Germinal center (tissue), 1 donor: ENCODE measurements around the gene THUMPD2.
"Not testable (repeated sequence)": the region's sequence is repeated elsewhere in the genome, so short reads cannot be mapped to it uniquely, and the experiment has no call there.

ENCODE experiments used
- DNase-seq: peaks from one replicate; pipeline ENCODE4 v3.0.0; 2012; ENCODE audit warnings: mixed read lengths, low spot score

Gene THUMPD2, protein sequence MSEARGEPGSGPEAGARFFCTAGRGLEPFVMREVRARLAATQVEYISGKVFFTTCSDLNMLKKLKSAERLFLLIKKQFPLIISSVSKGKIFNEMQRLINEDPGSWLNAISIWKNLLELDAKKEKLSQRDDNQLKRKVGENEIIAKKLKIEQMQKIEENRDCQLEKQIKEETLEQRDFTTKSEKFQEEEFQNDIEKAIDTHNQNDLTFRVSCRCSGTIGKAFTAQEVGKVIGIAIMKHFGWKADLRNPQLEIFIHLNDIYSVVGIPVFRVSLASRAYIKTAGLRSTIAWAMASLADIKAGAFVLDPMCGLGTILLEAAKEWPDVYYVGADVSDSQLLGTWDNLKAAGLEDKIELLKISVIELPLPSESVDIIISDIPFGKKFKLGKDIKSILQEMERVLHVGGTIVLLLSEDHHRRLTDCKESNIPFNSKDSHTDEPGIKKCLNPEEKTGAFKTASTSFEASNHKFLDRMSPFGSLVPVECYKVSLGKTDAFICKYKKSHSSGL

GRCh38 chr2:39778775-39779340, at the start of gene THUMPD2:
Gene THUMPD2, minus strand, starts transcription at chr2:39779258. Its CDS starts 19 bp downstream, at chr2:39779239.
- peak; percentile 78 for DNase-seq

DNA sequence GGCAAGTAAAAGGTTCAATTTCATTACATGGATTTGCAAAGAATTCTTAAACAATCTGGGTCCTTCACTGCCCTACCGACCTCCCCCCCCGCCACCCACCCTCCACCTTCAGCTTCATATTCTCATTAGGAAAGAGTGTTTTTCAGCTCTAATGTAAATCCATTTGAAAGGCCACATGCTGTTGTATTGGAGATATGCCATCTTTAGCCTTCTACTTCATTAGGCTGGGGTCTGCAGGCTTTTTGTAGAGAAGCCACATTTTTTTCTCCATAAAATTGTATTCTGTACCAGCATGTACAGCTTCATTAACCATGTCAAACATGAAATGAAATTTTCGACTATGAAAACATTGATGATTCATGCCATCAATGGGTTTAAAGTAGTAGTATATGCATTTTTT, 42.8 kb upstream of the THUMPD2 start:
- DNase-seq, result no peak

DNA sequence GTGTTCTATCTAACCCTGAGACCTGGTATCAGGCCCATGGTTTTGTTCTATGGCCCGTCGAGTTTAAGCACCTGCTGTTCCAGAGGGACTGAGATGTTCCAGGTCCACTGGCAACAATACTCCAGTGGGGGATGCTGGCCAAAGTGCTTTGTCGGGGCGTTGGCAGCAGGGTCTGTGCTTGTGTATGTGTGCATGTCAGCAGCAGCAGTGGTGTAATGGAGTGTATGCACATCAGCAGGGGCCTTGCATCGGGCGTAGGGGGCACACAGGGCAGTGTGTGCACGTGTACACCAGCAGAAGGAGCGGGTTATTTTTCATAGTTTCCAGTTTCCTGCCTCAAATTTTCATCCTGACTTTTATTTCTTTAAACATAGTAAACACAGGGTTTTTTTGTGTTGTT, 37.8 kb upstream of the THUMPD2 start:
- no peak for DNase-seq

DNA sequence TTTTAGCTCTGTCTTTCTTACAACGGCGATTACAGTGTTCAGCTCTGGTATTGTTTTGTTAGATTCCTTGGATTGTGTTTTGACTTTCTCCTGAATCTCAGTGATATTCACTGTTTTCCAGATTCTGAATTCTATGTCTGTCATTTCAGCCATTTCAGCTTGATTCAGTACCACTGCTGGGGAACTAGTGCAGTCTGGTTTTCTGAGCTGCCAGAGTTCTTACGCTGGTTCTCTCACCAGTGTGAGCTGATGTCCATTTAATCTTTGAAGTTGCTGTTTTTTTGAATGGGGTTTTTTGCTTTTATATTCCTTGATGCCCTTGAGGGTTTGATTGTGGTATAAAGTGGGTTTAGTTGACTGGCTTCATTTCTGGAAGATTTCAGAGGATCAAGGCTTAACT, 37.4 kb upstream of the THUMPD2 start:
- no peak for DNase-seq

GRCh38 chr2:39805936-39806608, 27.0 kb upstream of the THUMPD2 start:
- no peak for DNase-seq

DNA sequence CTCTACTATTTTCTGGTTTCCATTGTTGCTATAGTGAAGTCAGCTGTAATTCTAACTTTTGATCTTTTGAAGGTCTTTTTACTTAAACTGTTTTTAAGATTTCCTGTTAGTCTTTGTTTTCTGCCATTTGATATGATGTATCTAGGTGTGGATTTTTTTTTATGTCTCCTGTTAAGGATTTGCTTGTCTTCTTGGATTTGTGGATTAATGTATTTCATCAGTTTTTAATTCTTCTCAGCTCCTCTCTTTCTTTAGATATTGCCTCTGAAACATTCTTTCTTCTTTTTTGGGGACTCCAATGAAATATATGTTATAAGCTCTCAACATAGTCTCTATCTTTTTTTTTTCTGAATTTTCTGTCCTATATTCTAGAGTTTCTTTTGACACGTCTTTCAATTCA, 24.8 kb upstream of the THUMPD2 start:
- DNase-seq, result no peak

DNA sequence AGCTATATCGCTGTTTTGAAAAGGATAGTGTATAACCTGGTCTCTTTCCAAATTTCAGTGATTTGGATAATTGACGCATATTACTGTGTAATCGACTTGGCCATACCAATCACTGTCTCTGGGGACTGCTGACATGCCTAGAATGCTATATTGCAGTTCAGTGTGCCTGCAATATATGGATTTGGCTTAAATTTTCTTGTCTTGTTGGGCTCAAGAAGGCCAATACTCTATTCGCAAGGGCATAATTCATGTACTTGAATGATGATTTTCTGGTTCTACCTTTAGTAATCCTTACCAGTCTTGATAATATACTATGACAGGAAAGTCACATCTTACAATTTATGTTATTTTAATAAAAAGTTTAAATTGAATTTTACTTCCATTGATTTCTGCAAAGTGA, 21.7 kb upstream of the THUMPD2 start:
- no peak for DNase-seq

DNA sequence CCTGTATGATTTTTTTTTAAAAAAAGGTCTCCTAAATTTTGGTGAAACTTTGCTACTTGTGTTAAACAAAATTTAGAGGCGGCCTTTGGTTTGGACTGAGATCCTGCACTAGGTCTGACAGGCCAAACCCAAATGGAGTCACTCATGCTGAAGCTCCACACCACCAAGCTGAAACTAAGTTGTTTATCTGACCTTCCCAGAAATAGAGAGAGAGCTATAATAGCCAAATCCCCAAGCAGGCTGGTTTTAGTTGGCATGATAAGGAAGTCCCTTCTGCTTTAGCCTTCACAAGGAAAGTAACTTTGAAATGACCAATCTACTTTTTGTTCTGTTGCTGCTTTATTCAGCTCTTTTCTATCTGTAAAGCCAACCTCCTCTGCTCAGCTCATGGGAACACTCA, 17.1 kb upstream of the THUMPD2 start:
- no peak for DNase-seq

DNA sequence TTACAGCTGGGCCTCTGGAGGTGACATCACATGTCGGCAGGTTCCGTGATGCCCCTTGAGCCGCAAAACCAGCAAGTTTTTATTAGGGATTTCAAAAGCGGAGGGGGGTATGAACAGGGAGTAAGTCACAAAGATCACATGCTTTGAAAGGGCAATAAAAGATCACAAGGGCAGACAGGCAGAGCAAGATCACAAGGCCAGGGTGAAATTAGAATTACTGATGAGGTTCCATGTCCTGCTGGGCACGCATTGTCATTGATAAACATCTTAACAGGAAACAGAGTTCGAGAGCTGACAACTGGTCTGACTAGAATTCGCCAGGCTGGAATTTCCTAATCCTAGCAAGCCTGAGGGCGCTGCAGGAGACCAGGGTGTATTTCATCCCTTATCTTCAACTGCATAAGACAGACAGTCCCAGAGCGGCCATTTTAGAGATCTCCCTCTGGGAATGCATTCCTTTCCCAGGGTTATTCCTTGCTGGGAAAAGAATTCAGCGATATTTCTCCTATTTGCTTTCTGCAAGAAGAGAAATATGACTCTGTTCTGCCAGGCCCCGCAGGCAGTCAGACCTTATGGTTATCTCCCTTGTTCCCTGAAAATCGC, 11.3 kb upstream of the THUMPD2 start:
- not testable (repeated sequence) for DNase-seq

GRCh38 chr2:39787950-39788349, 8.9 kb upstream of the THUMPD2 start:
- DNase-seq, result no peak

- no peak for DNase-seq
Observed at GRCh38 chr2:39786761-39787522, 7.9 kb upstream of the THUMPD2 start.

DNA sequence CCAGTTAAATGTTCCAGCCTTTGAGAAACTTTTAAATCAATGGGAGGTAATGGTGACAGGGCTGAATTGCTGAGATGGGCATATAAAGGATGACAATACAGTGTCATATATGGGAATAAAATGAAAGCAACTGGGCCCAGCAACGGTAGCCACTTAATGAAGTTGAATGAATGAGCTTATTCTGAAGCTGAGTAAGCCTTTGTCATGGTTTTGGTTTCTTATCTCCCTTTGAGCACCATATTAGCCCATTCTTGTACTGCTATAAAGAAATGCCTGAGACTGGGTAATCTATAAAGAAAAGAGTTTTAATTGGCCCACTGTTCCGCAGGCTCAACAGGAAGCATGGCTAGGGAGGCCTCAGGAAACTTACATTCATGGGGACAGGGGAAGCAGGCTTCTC, 3.5 kb upstream of the THUMPD2 start:
- DNase-seq, result no peak

DNA sequence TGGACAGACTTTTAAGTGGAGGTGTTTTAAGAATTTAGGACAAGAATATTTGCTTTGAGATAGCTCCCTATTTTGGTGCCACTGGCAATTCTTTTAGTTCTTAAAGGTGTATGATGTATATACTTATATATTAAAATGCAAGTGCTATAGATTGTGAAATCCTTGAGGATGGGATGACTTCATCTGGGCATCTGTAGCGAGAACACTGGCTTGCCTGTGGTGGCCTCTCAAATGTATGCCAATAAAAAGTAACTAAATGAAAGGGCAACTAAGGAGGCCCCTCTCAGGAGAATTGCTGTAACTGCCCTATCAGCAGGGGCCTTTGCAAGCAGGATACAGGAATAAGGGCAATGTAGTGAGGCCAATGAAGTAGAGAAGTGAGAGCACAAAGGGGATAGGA, 2.6 kb upstream of the THUMPD2 start:
- DNase-seq, result no peak

- DNase-seq, result no peak
Observed at GRCh38 chr2:39780825-39781600, 2.0 kb upstream of the THUMPD2 start.

DNA sequence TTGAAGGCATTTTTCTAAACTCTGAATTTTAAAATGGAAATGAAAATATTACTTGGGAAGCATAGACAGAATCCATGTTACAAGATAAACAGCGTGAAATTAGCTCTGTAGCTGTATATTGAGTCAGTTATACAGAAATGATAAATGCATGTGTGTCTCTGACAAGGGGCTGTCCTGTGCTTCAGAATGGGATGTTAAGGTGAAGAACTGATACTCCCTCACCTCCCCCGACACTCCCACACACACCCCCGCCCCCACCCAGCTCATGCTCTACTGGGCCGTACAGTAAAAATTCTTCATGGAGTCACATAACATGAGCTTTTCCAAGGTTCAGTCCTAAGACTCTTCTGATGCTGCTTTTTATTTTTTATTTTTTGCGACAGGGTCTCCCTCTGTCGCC, 869 bp upstream of the THUMPD2 start:
- DNase-seq, result no peak

DNA sequence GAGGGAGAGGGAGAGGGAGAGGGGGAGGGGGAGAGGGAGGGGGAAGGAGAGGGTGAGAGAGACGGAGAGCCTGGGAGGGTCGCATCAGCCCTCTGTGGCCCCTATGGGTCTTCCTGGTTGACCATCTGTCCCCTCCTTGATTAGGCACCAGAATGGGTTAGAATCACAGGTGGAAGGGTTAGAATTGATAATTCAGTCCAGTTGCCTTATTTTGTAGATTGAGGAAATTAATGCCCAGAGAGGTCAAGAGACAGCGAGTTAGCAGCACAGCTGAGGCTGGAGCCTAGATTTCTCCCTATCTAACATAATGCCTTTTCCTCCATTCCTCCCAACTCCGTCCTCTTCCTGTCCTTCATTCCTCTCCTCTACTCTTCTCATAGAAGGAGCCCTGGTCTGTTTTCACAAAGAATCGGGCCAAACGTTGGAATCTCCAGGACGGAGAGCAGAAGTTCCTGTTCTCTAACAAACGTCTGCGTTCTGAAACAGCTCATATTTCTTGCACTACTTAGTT, 338 bp upstream of the THUMPD2 start:
- no peak for DNase-seq

- DNase-seq, result no peak
Observed at GRCh38 chr2:39778233-39778632, 825 bp downstream of the THUMPD2 start.

DNA sequence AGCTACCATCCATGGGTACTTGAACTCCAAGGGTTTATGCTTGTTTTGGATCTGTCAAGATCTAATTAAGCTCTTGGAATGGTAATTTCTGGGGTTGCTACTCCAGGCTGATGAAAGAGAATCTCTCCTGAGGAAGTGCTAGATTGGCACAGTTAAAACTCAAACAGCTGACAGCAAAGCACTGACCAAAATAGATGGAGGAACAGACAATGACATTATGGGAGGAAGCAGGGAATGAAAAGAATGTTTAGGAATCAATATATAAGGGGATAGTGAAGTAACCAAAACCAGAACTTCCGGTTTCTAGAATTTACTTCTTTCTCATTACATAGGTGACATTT, 6.3 kb downstream of the THUMPD2 start:
- no peak for DNase-seq

DNA sequence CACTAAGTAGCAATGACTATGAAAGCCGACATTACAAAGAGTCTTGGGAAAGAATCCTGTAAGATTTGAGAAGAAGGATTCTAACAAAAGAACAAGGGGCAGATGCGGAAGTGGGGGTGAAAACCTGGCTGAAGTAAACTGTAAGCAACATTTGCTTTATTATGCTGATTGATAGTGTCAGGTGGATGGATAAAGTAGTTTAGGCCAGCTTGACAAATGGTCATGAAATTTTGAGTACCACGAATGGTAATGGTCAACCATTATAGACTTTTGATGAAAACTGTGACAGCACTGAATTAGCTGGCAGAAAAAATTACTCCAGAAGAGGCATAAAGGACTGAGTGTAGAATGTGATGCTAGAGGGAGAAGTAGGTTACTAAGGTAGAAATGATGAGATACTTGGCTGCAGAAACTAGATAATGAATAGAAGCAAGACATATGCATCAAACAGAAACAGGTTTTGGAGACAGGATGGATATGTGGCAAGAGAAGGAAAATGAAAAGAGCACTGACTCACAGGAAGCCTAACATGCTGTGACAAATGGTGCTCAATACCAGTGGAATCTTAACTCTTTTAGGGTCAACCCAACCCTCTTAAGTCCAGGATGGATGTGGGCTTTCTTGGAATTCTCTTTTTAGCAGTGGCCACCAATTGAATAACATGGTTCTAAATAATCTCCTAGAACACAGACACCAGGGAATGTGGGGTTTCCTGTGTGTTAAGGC, 6.8 kb downstream of the THUMPD2 start:
- DNase-seq, result no peak

DNA sequence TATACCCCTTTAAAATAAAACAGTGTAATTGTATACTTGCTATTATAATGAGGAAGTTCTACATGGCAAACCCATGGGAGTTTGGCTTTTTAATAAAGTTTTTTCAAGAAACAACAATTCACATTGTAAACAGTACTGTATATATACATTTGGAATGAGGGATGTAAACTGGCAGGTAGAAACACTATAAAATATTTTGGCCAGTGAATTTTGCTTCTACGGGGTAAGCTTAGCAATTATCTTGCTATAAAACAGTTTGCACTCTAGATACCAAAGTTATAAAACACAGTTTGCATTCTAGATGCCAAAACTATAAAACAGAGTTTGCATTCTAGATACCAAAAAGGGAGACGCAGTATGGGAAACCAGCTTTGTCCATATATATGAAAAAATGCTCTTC, 16.6 kb downstream of the THUMPD2 start:
- DNase-seq, result no peak
